ENCODE data around the gene MYO15B. TPM values are rescaled to one million over a fixed set of nuclear protein-coding genes. Genes with fewer than 3 reads are reported as not detected.

Gene MYO15B
- total and polyA plus RNA-seq, 2 of the 4 experiments (the other 2 are of a cell fraction): 0.18 to 0.65 TPM

DNA sequence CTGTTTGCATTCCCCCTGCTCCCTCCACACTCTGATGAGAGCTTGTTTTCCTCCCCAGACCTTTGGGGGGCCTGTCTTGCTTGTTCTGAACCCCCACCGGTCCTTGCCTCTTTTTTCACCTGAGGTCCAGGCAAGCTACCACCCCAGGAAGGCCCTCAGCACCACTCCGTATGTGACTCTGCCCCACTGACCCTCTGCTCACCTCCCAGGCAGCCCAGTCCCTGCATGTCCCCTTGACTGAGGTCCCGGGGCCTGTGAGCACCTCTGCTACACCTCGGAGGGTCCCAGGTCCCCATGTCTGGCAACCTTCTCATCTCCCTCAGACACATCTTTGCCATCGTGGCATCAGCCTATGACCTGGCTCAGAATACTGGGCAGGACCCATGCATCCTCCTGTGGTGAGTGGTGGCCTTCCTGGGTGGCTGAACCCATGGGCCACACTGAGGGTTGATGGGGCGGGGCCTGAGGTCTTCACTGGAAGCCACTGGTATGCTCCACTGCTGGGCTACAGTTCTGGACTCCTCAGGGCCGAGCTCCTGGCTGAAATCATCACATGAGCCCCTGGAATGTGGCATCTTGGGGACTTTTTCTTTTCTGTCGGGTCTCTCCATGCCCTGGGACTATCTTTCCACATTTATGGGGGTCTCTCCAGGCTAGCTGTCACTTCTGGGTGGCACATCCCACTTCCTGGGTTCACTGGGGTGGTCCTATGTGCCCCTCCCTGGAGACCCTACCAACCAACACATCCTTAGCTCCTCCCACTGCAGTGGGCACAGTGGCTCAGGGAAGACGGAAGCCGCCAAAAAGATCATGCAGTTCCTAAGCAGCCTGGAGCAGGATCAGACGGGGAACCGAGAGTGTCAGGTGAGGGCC lies 3.5 kb downstream of the MYO15B start:
- Histone ChIP-seq H2AK5ac (ENCODE audit: low read depth, low read length) (no peak overlapping the region), H2AFZ (replicated peaks; ENCODE audit: low read length, poor library complexity) (peak overlapping the region; percentile 32), H3K27ac (ENCODE audit: insufficient read depth, low read length) (no peak overlapping the region), H3K4me3 (ENCODE audit: insufficient read depth, low read depth, low read length) (no peak overlapping the region), H2BK120ac (ENCODE audit: low read depth, low read length) (no peak overlapping the region), H3K27me3 (ENCODE audit: control insufficient read depth, insufficient read depth, low read length) (peaks cover 39% of the 10 kb centered on the region), H3K36me3 (ENCODE audit: control insufficient read depth, insufficient read depth, low read length) (no peaks in the 10 kb centered on the region), H3K4me1 (ENCODE audit: control insufficient read depth, insufficient read depth, low read length) (no peaks in the 10 kb centered on the region), H3K79me1 (ENCODE audit: low read depth in 1 of 2, low read length in 2 of 2) (no peaks in the 10 kb centered on the region), H3K4ac (ENCODE audit: low read depth, low read length) (no peak overlapping the region), H2AK9ac (replicated peaks; ENCODE audit: low read depth, low read length, poor library complexity) (peak overlapping the region; percentile 55), H3K14ac (replicated peaks; ENCODE audit: low read depth, low read length) (no peak overlapping the region), H3K18ac (ENCODE audit: low read depth, low read length) (no peak overlapping the region), H4K91ac (ENCODE audit: insufficient read depth, low read depth, low read length) (no peak overlapping the region), H2BK20ac (ENCODE audit: low read depth, low read length) (no peak overlapping the region), H3K9me1 (ENCODE audit: insufficient read depth, low read length) (no peaks in the 10 kb centered on the region), H4K8ac (ENCODE audit: low read depth in 2 of 2, low read length in 2 of 2) (no peak overlapping the region), H3K9me3 (ENCODE audit: control insufficient read depth, insufficient read depth, low read length) (no peaks in the 10 kb centered on the region), H3K56ac (ENCODE audit: extremely low read depth, insufficient read depth, low read length) (no peak overlapping the region), H4K20me1 (ENCODE audit: insufficient read depth, low read length) (no peaks in the 10 kb centered on the region; the same call in 1 of the 2 replicates), H3K4me2 (ENCODE audit: low read depth, low read length) (no peak overlapping the region), H3K23ac (ENCODE audit: low read depth, low read length) (no peak overlapping the region), H4K5ac (ENCODE audit: low read depth, low read length) (no peak overlapping the region), H3K9ac (ENCODE audit: low read depth, low read length) (no peak overlapping the region), H2BK5ac (ENCODE audit: low read depth, low read length, poor library complexity, severe bottlenecking) (no peak overlapping the region), H2BK15ac (ENCODE audit: low read depth, low read length) (no peak overlapping the region)
- DNase-seq: no peak
- POLR2A ChIA-PET (ENCODE audit: unreplicated experiment): no interaction called here
- 88% methylated on average over 5 of the region's 12 CpGs; no CpG with 5 or more reads in 1 of the 2 experiments for WGBS, 2 experiments (ENCODE audit: extremely low coverage in 2 of 2, insufficient read length in 1 of 2)
- dilution Hi-C loops (cut with HindIII; ENCODE audit: low sequenced_read_pairs, unreplicated experiment) (no loop called here), in situ Hi-C loops (cut with MboI; ENCODE audit: low sequenced_read_pairs) (no loop called here), intact Hi-C loops (cut with micrococcal nuclease) (no loop called here)
- TF ChIP-seq BHLHE40 (IDR thresholded peaks at IDR 0.05; ENCODE audit: low read depth, low read length) (no peak), RFX5 (IDR thresholded peaks at IDR 0.05; ENCODE audit: low read depth, low read length) (no peak), CHD1 (IDR thresholded peaks at IDR 0.05; ENCODE audit: low read depth, low read length) (no peak), SMC3 (IDR thresholded peaks at IDR 0.05; ENCODE audit: low read depth, low read length) (no peak), RCOR1 (IDR thresholded peaks at IDR 0.05; ENCODE audit: insufficient replicate concordance, low read length) (no peak), POLR2A (IDR thresholded peaks at IDR 0.05; ENCODE audit: low read depth, low read length) (no peak), MAZ (IDR thresholded peaks at IDR 0.05; ENCODE audit: borderline replicate concordance, low read depth, low read length) (no peak), MXI1 (IDR thresholded peaks at IDR 0.05; ENCODE audit: borderline replicate concordance, low read depth, low read length) (no peak)
- TF ChIP-seq, protein P1, sequence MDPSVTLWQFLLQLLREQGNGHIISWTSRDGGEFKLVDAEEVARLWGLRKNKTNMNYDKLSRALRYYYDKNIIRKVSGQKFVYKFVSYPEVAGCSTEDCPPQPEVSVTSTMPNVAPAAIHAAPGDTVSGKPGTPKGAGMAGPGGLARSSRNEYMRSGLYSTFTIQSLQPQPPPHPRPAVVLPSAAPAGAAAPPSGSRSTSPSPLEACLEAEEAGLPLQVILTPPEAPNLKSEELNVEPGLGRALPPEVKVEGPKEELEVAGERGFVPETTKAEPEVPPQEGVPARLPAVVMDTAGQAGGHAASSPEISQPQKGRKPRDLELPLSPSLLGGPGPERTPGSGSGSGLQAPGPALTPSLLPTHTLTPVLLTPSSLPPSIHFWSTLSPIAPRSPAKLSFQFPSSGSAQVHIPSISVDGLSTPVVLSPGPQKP (IDR thresholded peaks at IDR 0.05; ENCODE audit: borderline replicate concordance, low read depth, low read length): no peak
- BruUV-seq (replicated peaks): no TSS peak
- CTCF ChIA-PET: interaction anchor here (1.1 kb wide), 1 partner anchor 10 kb away, joined by 4 read pairs; no protein-coding TSS in a partner anchor
- no peak for ATAC-seq (ENCODE audit: low read depth)

Measured in IMR-90 (cell line).